Skeletal muscle tissue (tissue), 4 donors: Measurements from ENCODE around the gene ZNF382. TPM values are rescaled to one million over a fixed set of nuclear protein-coding genes. Genes with fewer than 3 reads are reported as not detected.

Source experiments
- H3K27ac ChIP-seq: one replicate; pipeline ENCODE4 v1.7.0; 2013; ENCODE audit warnings: mild to moderate bottlenecking, low read depth, low read length, inconsistent platforms
- H3K27me3 ChIP-seq, 3 donors: one replicate each; pipeline ENCODE4 v1.7.0; 2013; ENCODE audit warnings: low read length in 3 of 3; ENCODE audit not compliant: control insufficient read depth in 3 of 3, insufficient read depth in 3 of 3
- H3K36me3 ChIP-seq, 3 donors: one replicate each; pipeline ENCODE4 v1.7.0; 2013; ENCODE audit warnings: low read length in 3 of 3; ENCODE audit not compliant: control insufficient read depth in 3 of 3, insufficient read depth in 3 of 3
- H3K4me1 ChIP-seq, 3 donors: one replicate each; pipeline ENCODE4 v1.7.0; 2013; ENCODE audit warnings: low read length in 3 of 3, mild to moderate bottlenecking in 3 of 3; ENCODE audit not compliant: control insufficient read depth in 3 of 3, insufficient read depth in 3 of 3
- H3K4me3 ChIP-seq, 3 donors: one replicate each; pipeline ENCODE4 v1.7.0; 2013; ENCODE audit warnings: low read length in 3 of 3
- H3K9ac ChIP-seq, 3 donors: one replicate each; pipeline ENCODE4 v1.7.0; 2013; ENCODE audit warnings: low read length in 3 of 3, mild to moderate bottlenecking in 3 of 3, moderate library complexity in 2 of 3, low read depth in 1 of 3
- H3K9me3 ChIP-seq, 3 donors: one replicate each; pipeline ENCODE4 v1.7.0; 2013; ENCODE audit warnings: low read length in 3 of 3; ENCODE audit not compliant: control insufficient read depth in 3 of 3
- total RNA-seq: library from RNA; depleted of rRNA; stranded (reverse); fragments of >200 nt; gene quantifications from one replicate; pipeline ENCODE4 v1.2.3, GENCODE V29; 2014
- donor health status: Osteomylitis.

Gene ZNF382
- total RNA-seq, result 15.1 TPM

GRCh38 chr19:36605101-36605876, at the start of gene ZNF382:
Gene ZNF382 (plus strand): TSS chr19:36605313. CDS start chr19:36609915, 4,602 bp downstream.
- Histone ChIP-seq H3K4me1 (peaks cover 0 to 10% (median 3%) of the 10 kb centered on the region in 3 donors), H3K27me3 (peaks cover 0 to 2% (median 0%) of the 10 kb centered on the region in 3 donors)

GRCh38 chr19:36564391-36564790, 40.7 kb upstream of the ZNF382 start:
- Histone ChIP-seq H3K4me1 (no peaks in the 10 kb centered on the region), H3K27ac (no peak overlapping the region), H3K36me3 (peaks cover 37 to 48% (median 40%) of the 10 kb centered on the region in 3 donors), H3K9ac (no peak overlapping the region), H3K27me3 (no peaks in the 10 kb centered on the region), H3K4me3 (no peak overlapping the region), H3K9me3 (peaks cover 17 to 45% (median 26%) of the 10 kb centered on the region in 3 donors)

More at GRCh38 chr19:36605101-36605876, at the start of gene ZNF382:
- H3K36me3 ChIP-seq, result peaks cover 2 to 12% (median 5%) of the 10 kb centered on the region in 3 donors
- H3K9me3 ChIP-seq, result peaks cover 0 to 7% (median 5%) of the 10 kb centered on the region in 3 donors
- peak within 1 kb of the TSS; percentile 64 to 79 (median 77) for H3K9ac ChIP-seq
- peak within 1 kb of the TSS; percentile 63 to 90 (median 70) for H3K4me3 ChIP-seq
- H3K27ac ChIP-seq, result no peak within 1 kb of the TSS

- no peaks in the 10 kb centered on the region for H3K27me3 ChIP-seq
- H3K9ac ChIP-seq, result peak overlapping the region; percentile 89 to 96 (median 95)
- peaks cover 31 to 34% (median 32%) of the 10 kb centered on the region in 3 donors for H3K36me3 ChIP-seq
- peaks cover 13 to 15% (median 14%) of the 10 kb centered on the region in 3 donors for H3K4me1 ChIP-seq
- H3K27ac ChIP-seq, result peak overlapping the region; percentile 84
- H3K9me3 ChIP-seq, result peaks cover 5 to 6% (median 6%) of the 10 kb centered on the region in 3 donors
- H3K4me3 ChIP-seq, result peak overlapping the region; percentile 99 to 100 (median 99)
These were observed 32.5 kb upstream of the ZNF382 start for GRCh38 chr19:36572593-36573019.

- peak within 1 kb of the TSS; percentile 84 for H3K27ac ChIP-seq
- H3K27me3 ChIP-seq, result no peaks in the 10 kb centered on the region
- H3K4me1 ChIP-seq, result peaks cover 13 to 15% (median 14%) of the 10 kb centered on the region in 3 donors
- peaks cover 27 to 32% (median 28%) of the 10 kb centered on the region in 3 donors for H3K36me3 ChIP-seq
- H3K9me3 ChIP-seq, result peaks cover 3 to 6% (median 5%) of the 10 kb centered on the region in 3 donors
- H3K9ac ChIP-seq, result peak within 1 kb of the TSS; percentile 89 to 96 (median 95)
- H3K4me3 ChIP-seq, result peak within 1 kb of the TSS; percentile 99 to 100 (median 99)
These were observed 31.9 kb upstream of the ZNF382 start, which contains the start of gene ZNF529 for GRCh38 chr19:36573020-36573894. Gene ZNF529 (minus strand): TSS chr19:36573292. CDS start chr19:36572346, 946 bp downstream.

GRCh38 chr19:36573895-36574720, 31.0 kb upstream of the ZNF382 start:
- peak overlapping the region; percentile 99 to 100 (median 99) for H3K4me3 ChIP-seq
- H3K27me3 ChIP-seq, result no peaks in the 10 kb centered on the region
- H3K27ac ChIP-seq, result peak overlapping the region; percentile 84
- peak overlapping the region; percentile 89 to 96 (median 95) for H3K9ac ChIP-seq
- peaks cover 13 to 15% (median 14%) of the 10 kb centered on the region in 3 donors for H3K4me1 ChIP-seq
- peaks cover 24 to 29% (median 27%) of the 10 kb centered on the region in 3 donors for H3K36me3 ChIP-seq
- peaks cover under 1 to 2% (median under 1%) of the 10 kb centered on the region in 3 donors for H3K9me3 ChIP-seq

GRCh38 chr19:36574741-36575140, 30.4 kb upstream of the ZNF382 start:
- Histone ChIP-seq H3K9ac (no peak overlapping the region), H3K4me1 (peaks cover 13 to 15% (median 14%) of the 10 kb centered on the region in 3 donors), H3K9me3 (peaks cover 0 to 6% (median 4%) of the 10 kb centered on the region in 3 donors), H3K4me3 (peak overlapping the region; percentile 99 to 100 (median 99)), H3K27me3 (no peaks in the 10 kb centered on the region), H3K27ac (no peak overlapping the region), H3K36me3 (peaks cover 24 to 30% (median 26%) of the 10 kb centered on the region in 3 donors)

GRCh38 chr19:36577271-36577996, 27.7 kb upstream of the ZNF382 start:
- Histone ChIP-seq H3K27ac (no peak overlapping the region), H3K36me3 (peaks cover 28 to 40% (median 36%) of the 10 kb centered on the region in 3 donors), H3K27me3 (no peaks in the 10 kb centered on the region), H3K4me3 (no peak overlapping the region), H3K4me1 (peaks cover 10 to 11% (median 10%) of the 10 kb centered on the region in 3 donors), H3K9me3 (peaks cover 4 to 6% (median 4%) of the 10 kb centered on the region in 3 donors), H3K9ac (no peak overlapping the region)

GRCh38 chr19:36579255-36579654, 25.9 kb upstream of the ZNF382 start:
- Histone ChIP-seq H3K9ac (no peak overlapping the region), H3K4me1 (peaks cover 2 to 3% (median 3%) of the 10 kb centered on the region in 3 donors), H3K4me3 (no peak overlapping the region), H3K36me3 (peaks cover 28 to 40% (median 36%) of the 10 kb centered on the region in 3 donors), H3K27me3 (no peaks in the 10 kb centered on the region), H3K27ac (no peak overlapping the region), H3K9me3 (peaks cover 4 to 6% (median 4%) of the 10 kb centered on the region in 3 donors)
